ENCODE measurements around the gene SHOC2.
A peak's percentile ranks its signal among the peaks of the same experiment; 100 is the strongest.

SHOC2 gene

GRCh38 chr10:110887560-110887959, 31.8 kb upstream of the SHOC2 start:
- no peak for TF ChIP-seq ZFX (IDR thresholded peaks at IDR 0.05; ENCODE audit: borderline replicate concordance)
- TF ChIP-seq, protein P1, sequence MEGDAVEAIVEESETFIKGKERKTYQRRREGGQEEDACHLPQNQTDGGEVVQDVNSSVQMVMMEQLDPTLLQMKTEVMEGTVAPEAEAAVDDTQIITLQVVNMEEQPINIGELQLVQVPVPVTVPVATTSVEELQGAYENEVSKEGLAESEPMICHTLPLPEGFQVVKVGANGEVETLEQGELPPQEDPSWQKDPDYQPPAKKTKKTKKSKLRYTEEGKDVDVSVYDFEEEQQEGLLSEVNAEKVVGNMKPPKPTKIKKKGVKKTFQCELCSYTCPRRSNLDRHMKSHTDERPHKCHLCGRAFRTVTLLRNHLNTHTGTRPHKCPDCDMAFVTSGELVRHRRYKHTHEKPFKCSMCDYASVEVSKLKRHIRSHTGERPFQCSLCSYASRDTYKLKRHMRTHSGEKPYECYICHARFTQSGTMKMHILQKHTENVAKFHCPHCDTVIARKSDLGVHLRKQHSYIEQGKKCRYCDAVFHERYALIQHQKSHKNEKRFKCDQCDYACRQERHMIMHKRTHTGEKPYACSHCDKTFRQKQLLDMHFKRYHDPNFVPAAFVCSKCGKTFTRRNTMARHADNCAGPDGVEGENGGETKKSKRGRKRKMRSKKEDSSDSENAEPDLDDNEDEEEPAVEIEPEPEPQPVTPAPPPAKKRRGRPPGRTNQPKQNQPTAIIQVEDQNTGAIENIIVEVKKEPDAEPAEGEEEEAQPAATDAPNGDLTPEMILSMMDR (IDR thresholded peaks at IDR 0.05): no peak
- H3K27ac ChIP-seq: no peak overlapping the region

DNA sequence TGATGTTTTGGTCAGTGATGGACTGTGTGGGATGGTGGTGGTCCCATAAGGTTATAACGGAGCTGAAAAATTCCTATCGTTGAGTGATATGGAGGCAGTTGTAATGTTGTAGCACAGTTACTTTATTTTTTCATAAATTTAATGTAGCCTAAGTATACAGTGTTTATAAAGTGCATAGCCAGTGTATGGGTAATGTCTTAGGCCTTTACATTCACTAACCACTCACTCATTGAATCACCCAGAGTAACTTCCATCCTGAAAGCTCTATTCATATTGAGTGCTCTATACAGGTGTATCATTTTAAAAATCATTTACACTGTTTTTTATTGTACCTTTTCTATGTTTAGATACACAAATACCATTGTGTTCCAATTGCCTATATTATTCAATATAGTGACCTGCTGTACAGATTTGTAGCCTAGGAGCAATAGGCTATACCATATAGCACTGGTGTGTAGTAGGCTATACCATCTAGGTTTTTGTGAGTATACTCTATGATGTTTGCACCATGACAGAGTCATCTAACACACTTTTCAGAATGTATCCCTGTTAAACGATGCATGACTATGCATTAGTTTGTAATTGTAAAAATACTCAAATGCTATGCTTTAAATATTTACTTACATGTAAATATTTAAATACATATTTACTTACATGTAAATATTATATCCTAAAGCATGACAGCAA, 26.7 kb upstream of the SHOC2 start:
- TF ChIP-seq, protein P1 (IDR thresholded peaks at IDR 0.05): no peak
- TF ChIP-seq ZFX (IDR thresholded peaks at IDR 0.05; ENCODE audit: borderline replicate concordance): no peak
- H3K27ac ChIP-seq: no peak overlapping the region

- TF ChIP-seq, protein P1 (IDR thresholded peaks at IDR 0.05): peak; percentile 76
- no peak for TF ChIP-seq ZFX (IDR thresholded peaks at IDR 0.05; ENCODE audit: borderline replicate concordance)
- no peak overlapping the region for H3K27ac ChIP-seq
These were observed 25.7 kb upstream of the SHOC2 start for GRCh38 chr10:110893559-110894179.

GRCh38 chr10:110897184-110897583, 22.2 kb upstream of the SHOC2 start:
- H3K27ac ChIP-seq: peak overlapping the region; percentile 23; the same call in 1 of the 2 replicates
- TF ChIP-seq, protein P1 (IDR thresholded peaks at IDR 0.05): no peak
- TF ChIP-seq ZFX (IDR thresholded peaks at IDR 0.05; ENCODE audit: borderline replicate concordance): no peak

- H3K27ac ChIP-seq: no peak overlapping the region
- TF ChIP-seq, protein P1 (IDR thresholded peaks at IDR 0.05): no peak
- no peak for TF ChIP-seq ZFX (IDR thresholded peaks at IDR 0.05; ENCODE audit: borderline replicate concordance)
These were observed 21.0 kb upstream of the SHOC2 start for GRCh38 chr10:110898391-110898790.

DNA sequence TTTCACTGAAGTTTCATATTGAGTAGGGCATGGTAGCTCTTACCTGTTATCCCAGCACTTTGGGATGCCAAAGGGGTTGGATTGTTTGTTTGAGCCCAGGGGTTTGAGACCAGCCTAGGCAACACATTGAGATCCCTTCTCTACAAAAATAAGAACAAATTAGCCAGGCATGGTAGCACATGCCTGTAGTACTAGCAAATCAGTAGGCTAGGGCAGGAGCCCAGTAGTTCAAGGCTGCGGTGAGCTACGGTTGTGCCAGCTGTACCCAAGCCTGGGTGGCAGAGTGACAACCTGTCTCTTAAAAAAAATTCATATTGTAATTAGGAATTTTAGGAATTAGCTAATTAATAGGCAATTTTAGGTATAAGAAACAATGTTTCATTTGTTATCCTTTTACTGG, 18.4 kb upstream of the SHOC2 start:
- H3K27ac ChIP-seq: no peak overlapping the region
- TF ChIP-seq, protein P1 (IDR thresholded peaks at IDR 0.05): no peak
- TF ChIP-seq ZFX (IDR thresholded peaks at IDR 0.05; ENCODE audit: borderline replicate concordance): no peak

Measured in 22Rv1 (cell line).